H9 (cell line): ENCODE measurements around the gene ADGRB3. TPM values are rescaled to one million over a fixed set of nuclear protein-coding genes. Genes with fewer than 3 reads are reported as not detected.

Experiments used
- DNase-seq: peaks from one replicate; pipeline ENCODE4 v3.0.0-alpha.2; 2017
- H2AFZ ChIP-seq: one replicate; pipeline ENCODE4 v1.6.1; 2013; ENCODE audit warnings: mild to moderate bottlenecking, low read length, control low read depth, moderate library complexity
- H2AK5ac ChIP-seq: 2 replicates; pipeline ENCODE4 v1.6.1; 2013; ENCODE audit warnings: low read length, control low read depth, mixed read lengths; ENCODE audit not compliant: insufficient read length
- H2BK120ac ChIP-seq: one replicate; pipeline ENCODE4 v1.6.1; 2013; ENCODE audit warnings: low read depth, mild to moderate bottlenecking, low read length, control low read depth, inconsistent platforms; ENCODE audit not compliant: poor library complexity, severe bottlenecking
- H2BK12ac ChIP-seq: 2 replicates; pipeline ENCODE4 v1.6.1; 2013; ENCODE audit warnings: low read length, control low read depth, mixed read lengths, low read depth; ENCODE audit not compliant: insufficient read length
- H2BK15ac ChIP-seq: 2 replicates; pipeline ENCODE4 v1.6.1; 2013; ENCODE audit warnings: low read depth, low read length, control low read depth
- H2BK20ac ChIP-seq: one replicate; pipeline ENCODE4 v1.6.1; 2013; ENCODE audit warnings: low read depth, mild to moderate bottlenecking, low read length, control low read depth, inconsistent platforms; ENCODE audit not compliant: poor library complexity, severe bottlenecking
- H2BK5ac ChIP-seq: 2 replicates; pipeline ENCODE4 v1.6.1; 2013; ENCODE audit warnings: low read length, control low read depth, mixed read lengths; ENCODE audit not compliant: insufficient read length
- H3K14ac ChIP-seq: 2 replicates; pipeline ENCODE4 v1.6.1; 2013; ENCODE audit warnings: low read length, control low read depth; ENCODE audit not compliant: insufficient read depth
- H3K18ac ChIP-seq: 2 replicates; pipeline ENCODE4 v1.6.1; 2013; ENCODE audit warnings: low read depth, mild to moderate bottlenecking, mixed read lengths, low read length, control low read depth; ENCODE audit not compliant: insufficient read length
- H3K23ac ChIP-seq: 2 replicates; pipeline ENCODE4 v1.6.1; 2013; ENCODE audit warnings: low read length, control low read depth, mixed read lengths, low read depth; ENCODE audit not compliant: insufficient read length
- H3K23me2 ChIP-seq: 2 replicates; pipeline ENCODE4 v1.6.1; 2013; ENCODE audit warnings: low read depth, mild to moderate bottlenecking, mixed read lengths, low read length, control low read depth; ENCODE audit not compliant: insufficient read length, poor library complexity, severe bottlenecking
- H3K27ac ChIP-seq: 2 replicates; pipeline ENCODE4 v1.5.1; 2013; ENCODE audit warnings: low read length, control low read depth, mixed read lengths, low read depth; ENCODE audit not compliant: insufficient read length
- H3K27me3 ChIP-seq: 2 replicates; pipeline ENCODE4 v1.6.1; 2013; ENCODE audit warnings: low read length, control low read depth, inconsistent platforms; ENCODE audit not compliant: insufficient read depth
- H3K4ac ChIP-seq: 2 replicates; pipeline ENCODE4 v1.6.1; 2013; ENCODE audit warnings: low read depth, mild to moderate bottlenecking, control low read depth, inconsistent platforms, low read length, moderate library complexity
- H3K4me1 ChIP-seq: 2 replicates; pipeline ENCODE4 v1.6.1; 2013; ENCODE audit warnings: low read length, control low read depth, inconsistent platforms; ENCODE audit not compliant: insufficient read depth
- H3K4me2 ChIP-seq: 2 replicates; pipeline ENCODE4 v1.6.1; 2013; ENCODE audit warnings: low read length, control low read depth, mixed read lengths; ENCODE audit not compliant: insufficient read length, insufficient read depth
- H3K56ac ChIP-seq: 2 replicates; pipeline ENCODE4 v1.6.1; 2013; ENCODE audit warnings: low read depth, mild to moderate bottlenecking, mixed read lengths, low read length, control low read depth; ENCODE audit not compliant: insufficient read length
- H3K79me1 ChIP-seq: 2 replicates; pipeline ENCODE4 v1.6.1; 2013; ENCODE audit warnings: low read depth, mild to moderate bottlenecking, moderate library complexity, low read length, control low read depth, inconsistent platforms; ENCODE audit not compliant: insufficient read depth, poor library complexity, severe bottlenecking
- H3K79me2 ChIP-seq: 2 replicates; pipeline ENCODE4 v1.6.1; 2013; ENCODE audit warnings: low read length, control low read depth, inconsistent platforms; ENCODE audit not compliant: insufficient read depth
- H3K9ac ChIP-seq: 2 replicates; pipeline ENCODE4 v1.6.1; 2013; ENCODE audit warnings: low read length, control low read depth, mixed read lengths; ENCODE audit not compliant: insufficient read length; ENCODE audit errors: extremely low read depth
- H3K9me3 ChIP-seq: one replicate; pipeline ENCODE4 v1.6.1; 2013; ENCODE audit warnings: low read depth, low read length, inconsistent platforms; ENCODE audit not compliant: control insufficient read depth
- H3T11ph ChIP-seq: one replicate; pipeline ENCODE4 v1.6.1; 2013; ENCODE audit warnings: mild to moderate bottlenecking, low read length, control low read depth, inconsistent platforms
- H4K20me1 ChIP-seq: one replicate; pipeline ENCODE4 v1.6.1; 2013; ENCODE audit not compliant: control insufficient read depth, insufficient read length, insufficient read depth
- H4K5ac ChIP-seq: 2 replicates; pipeline ENCODE4 v1.6.1; 2013; ENCODE audit warnings: low read depth, mild to moderate bottlenecking, mixed read lengths, low read length, control low read depth; ENCODE audit not compliant: insufficient read length
- H4K8ac ChIP-seq: replicated peaks from 2 replicates; pipeline ENCODE4 v1.6.1; 2013; ENCODE audit warnings: low read length, control low read depth, mixed read lengths, low read depth; ENCODE audit not compliant: insufficient read length
- H4K91ac ChIP-seq: 2 replicates; pipeline ENCODE4 v1.6.1; 2013; ENCODE audit warnings: low read depth, mild to moderate bottlenecking, moderate library complexity, mixed read lengths, low read length, control low read depth; ENCODE audit not compliant: insufficient read length
- H3K27ac Mint-ChIP-seq, 3 experiments: 2 replicates in 2 of 3; 3 replicates in 1 of 3; pipeline ENCODE4 v1.8.0; 2020 to 2021; ENCODE audit warnings: mixed read lengths in 3 of 3, mild to moderate bottlenecking in 1 of 3, moderate library complexity in 1 of 3
- H3K27me3 Mint-ChIP-seq: 2 replicates; pipeline ENCODE4 v1.8.0; 2021; ENCODE audit warnings: low read depth, mild to moderate bottlenecking, moderate library complexity, mixed read lengths
- H3K36me3 Mint-ChIP-seq, 3 experiments: 2 replicates in 2 of 3; 3 replicates in 1 of 3; pipeline ENCODE4 v1.8.0; 2020 to 2021; ENCODE audit warnings: low read depth in 3 of 3, mixed read lengths in 3 of 3; ENCODE audit not compliant: insufficient read depth in 1 of 3
- H3K4me1 Mint-ChIP-seq, 2 experiments: 2 replicates each; pipeline ENCODE4 v1.8.0; 2020; ENCODE audit warnings: mixed read lengths in 2 of 2
- H3K4me3 Mint-ChIP-seq, 2 experiments: 2 replicates in 1 of 2; 3 replicates in 1 of 2; pipeline ENCODE4 v1.8.0; 2020 to 2021; ENCODE audit warnings: mild to moderate bottlenecking in 2 of 2, mixed read lengths in 2 of 2, moderate library complexity in 1 of 2
- H3K9me3 Mint-ChIP-seq, 2 experiments: 2 replicates in 1 of 2; 3 replicates in 1 of 2; pipeline ENCODE4 v1.8.0; 2020; ENCODE audit warnings: mild to moderate bottlenecking in 2 of 2, mixed read lengths in 2 of 2, moderate library complexity in 1 of 2
- CTCF ChIP-seq: fragments of 200-600 bp; sonication (generic); conservative IDR thresholded peaks from 3 replicates; pipeline ENCODE4 v1.8.0; 2021; ENCODE audit warnings: antibody characterized with exemption, mild to moderate bottlenecking
- WGBS: extraction: QIAGEN DNeasy Blood & Tissue Kit; methylation state at CpG from one replicate; pipeline ENCODE4 v1.1.7; 2013; ENCODE audit warnings: missing lambda C conversion rate, low lambda C conversion rate, mixed read lengths; ENCODE audit not compliant: insufficient read length; ENCODE audit errors: extremely low coverage; 5-methylcytosine and 5-hydroxymethylcytosine counted together
- total RNA-seq: library from RNA; stranded (reverse); gene quantifications from 2 replicates; pipeline ENCODE4 v1.2.1, GENCODE V29; 2021

The ADGRB3 gene
- total RNA-seq, 1 experiment from 2014 or later: 0.37 TPM

DNA sequence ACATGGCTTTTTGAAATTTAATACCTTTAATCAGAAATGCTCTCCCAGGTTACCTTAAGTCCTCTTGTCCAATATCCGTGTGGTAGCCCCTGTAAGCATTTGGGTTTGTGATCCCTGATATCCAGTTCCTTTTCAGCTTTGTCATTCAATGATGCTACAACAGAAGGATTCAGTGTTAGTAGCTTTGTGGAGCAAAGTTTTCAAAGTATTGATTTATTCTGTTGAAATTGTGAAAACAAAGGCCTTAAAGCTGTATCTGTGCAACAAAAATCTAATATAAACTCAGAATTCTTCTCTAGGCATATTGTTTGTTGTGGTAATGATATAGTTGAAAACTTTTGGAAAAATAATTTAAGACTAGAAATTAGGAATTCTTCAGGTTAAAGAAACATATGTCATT lies 91.9 kb downstream of the ADGRB3 start:
- H2BK12ac ChIP-seq: no peak overlapping the region
- H3K14ac ChIP-seq: no peak overlapping the region
- no peak overlapping the region for H2AK5ac ChIP-seq
- no peak overlapping the region for H3K9ac ChIP-seq
- Mint-ChIP-seq H3K4me1 (no peaks in the 10 kb centered on the region), H3K4me3 (no peak overlapping the region), H3K27me3 (no peaks in the 10 kb centered on the region), H3K36me3 (no peaks in the 10 kb centered on the region), H3K27ac (no peak overlapping the region), H3K9me3 (no peaks in the 10 kb centered on the region)
- no peak overlapping the region for H4K5ac ChIP-seq
- no peak for DNase-seq
- no peaks in the 10 kb centered on the region for H3K23me2 ChIP-seq
- H3K9me3 ChIP-seq: no peaks in the 10 kb centered on the region
- H4K91ac ChIP-seq: no peak overlapping the region
- H3K79me2 ChIP-seq: no peaks in the 10 kb centered on the region
- TF ChIP-seq CTCF: no peak
- H4K20me1 ChIP-seq: no peaks in the 10 kb centered on the region
- no peak overlapping the region for H4K8ac ChIP-seq
- WGBS: no CpG with 5 or more reads among the region's 1 CpG
- H2BK5ac ChIP-seq: no peak overlapping the region
- no peak overlapping the region for H3K56ac ChIP-seq
- no peak overlapping the region for H2AFZ ChIP-seq
- no peak overlapping the region for H3K4me2 ChIP-seq
- H3K79me1 ChIP-seq: no peaks in the 10 kb centered on the region
- no peak overlapping the region for H3K4ac ChIP-seq
- no peaks in the 10 kb centered on the region for H3K4me1 ChIP-seq
- H3K27me3 ChIP-seq: no peaks in the 10 kb centered on the region
- H2BK20ac ChIP-seq: no peak overlapping the region
- no peak overlapping the region for H3T11ph ChIP-seq
- no peak overlapping the region for H2BK15ac ChIP-seq
- H3K23ac ChIP-seq: no peak overlapping the region
- H3K27ac ChIP-seq: no peak overlapping the region
- no peak overlapping the region for H2BK120ac ChIP-seq
- no peak overlapping the region for H3K18ac ChIP-seq
